ENCODE results near the gene INHBE.

Gene INHBE

GRCh38 chr12:57455374-57456144 is 452 bp downstream of the INHBE start:
- Histone ChIP-seq H3K9ac (ENCODE audit: low read length) (no peak overlapping the region), H3K36me3 (ENCODE audit: control insufficient read depth, insufficient read depth, low read length, severe bottlenecking) (no peaks in the 10 kb centered on the region), H3K4me3 (ENCODE audit: low read length) (no peak overlapping the region), H3K27me3 (replicated peaks; ENCODE audit: control insufficient read depth, insufficient read depth, low read length) (peaks cover under 1% of the 10 kb centered on the region), H3K9me3 (ENCODE audit: control insufficient read depth, low read length) (no peaks in the 10 kb centered on the region), H3K4me1 (ENCODE audit: control insufficient read depth, insufficient read depth, low read length) (peaks cover 25% of the 10 kb centered on the region)
- DNase-seq (ENCODE audit: low read depth) = no peak

GRCh38 chr12:57456145-57456700 is 1.1 kb downstream of the INHBE start:
- no peaks in the 10 kb centered on the region for H3K9me3 ChIP-seq (ENCODE audit: control insufficient read depth, low read length)
- H3K4me1 ChIP-seq (ENCODE audit: control insufficient read depth, insufficient read depth, low read length) = peaks cover 26% of the 10 kb centered on the region
- H3K36me3 ChIP-seq (ENCODE audit: control insufficient read depth, insufficient read depth, low read length, severe bottlenecking) = no peaks in the 10 kb centered on the region
- no peak overlapping the region for H3K9ac ChIP-seq (ENCODE audit: low read length)
- H3K27me3 ChIP-seq (replicated peaks; ENCODE audit: control insufficient read depth, insufficient read depth, low read length) = peaks cover 7% of the 10 kb centered on the region
- peak; percentile 48 for DNase-seq (ENCODE audit: low read depth)
- H3K4me3 ChIP-seq (ENCODE audit: low read length) = no peak overlapping the region

- Histone ChIP-seq H3K27me3 (replicated peaks; ENCODE audit: control insufficient read depth, insufficient read depth, low read length) (peaks cover 8% of the 10 kb centered on the region), H3K9ac (ENCODE audit: low read length) (no peak overlapping the region), H3K4me1 (ENCODE audit: control insufficient read depth, insufficient read depth, low read length) (peaks cover 25% of the 10 kb centered on the region), H3K36me3 (ENCODE audit: control insufficient read depth, insufficient read depth, low read length, severe bottlenecking) (no peaks in the 10 kb centered on the region), H3K4me3 (ENCODE audit: low read length) (no peak overlapping the region), H3K9me3 (ENCODE audit: control insufficient read depth, low read length) (no peaks in the 10 kb centered on the region)
- no peak for DNase-seq (ENCODE audit: low read depth)
Observed at GRCh38 chr12:57456737-57457490, 1.8 kb downstream of the INHBE start.

GRCh38 chr12:57458665-57459054 is 3.6 kb downstream of the INHBE start:
- peaks cover 25% of the 10 kb centered on the region for H3K4me1 ChIP-seq (ENCODE audit: control insufficient read depth, insufficient read depth, low read length)
- H3K4me3 ChIP-seq (ENCODE audit: low read length) = peak overlapping the region; percentile 85
- H3K9ac ChIP-seq (ENCODE audit: low read length) = peak overlapping the region; percentile 84

GRCh38 chr12:57459055-57459749 is 4.1 kb downstream of the INHBE start:
- no peaks in the 10 kb centered on the region for H3K36me3 ChIP-seq (ENCODE audit: control insufficient read depth, insufficient read depth, low read length, severe bottlenecking)
- peaks cover 17% of the 10 kb centered on the region for H3K27me3 ChIP-seq (replicated peaks; ENCODE audit: control insufficient read depth, insufficient read depth, low read length)
- H3K4me1 ChIP-seq (ENCODE audit: control insufficient read depth, insufficient read depth, low read length) = peaks cover 25% of the 10 kb centered on the region
- peak; percentile 99 for DNase-seq (ENCODE audit: low read depth)
- H3K4me3 ChIP-seq (ENCODE audit: low read length) = peak overlapping the region; percentile 85
- peak overlapping the region; percentile 84 for H3K9ac ChIP-seq (ENCODE audit: low read length)
- H3K9me3 ChIP-seq (ENCODE audit: control insufficient read depth, low read length) = no peaks in the 10 kb centered on the region

More at GRCh38 chr12:57458665-57459054, 3.6 kb downstream of the INHBE start:
- H3K36me3 ChIP-seq (ENCODE audit: control insufficient read depth, insufficient read depth, low read length, severe bottlenecking) = no peaks in the 10 kb centered on the region
- DNase-seq (ENCODE audit: low read depth) = no peak
- H3K9me3 ChIP-seq (ENCODE audit: control insufficient read depth, low read length) = no peaks in the 10 kb centered on the region
- H3K27me3 ChIP-seq (replicated peaks; ENCODE audit: control insufficient read depth, insufficient read depth, low read length) = peaks cover 12% of the 10 kb centered on the region

- Histone ChIP-seq H3K9me3 (ENCODE audit: control insufficient read depth, low read length) (no peaks in the 10 kb centered on the region), H3K27me3 (replicated peaks; ENCODE audit: control insufficient read depth, insufficient read depth, low read length) (peaks cover 20% of the 10 kb centered on the region), H3K4me3 (ENCODE audit: low read length) (peak within 1 kb of the TSS; percentile 85), H3K36me3 (ENCODE audit: control insufficient read depth, insufficient read depth, low read length, severe bottlenecking) (no peaks in the 10 kb centered on the region), H3K9ac (ENCODE audit: low read length) (peak within 1 kb of the TSS; percentile 84), H3K4me1 (ENCODE audit: control insufficient read depth, insufficient read depth, low read length) (peaks cover 19% of the 10 kb centered on the region)
- peak; percentile 74 for DNase-seq (ENCODE audit: low read depth)
Observed at GRCh38 chr12:57459750-57460467, 4.8 kb downstream of the INHBE start, which contains the start of gene GLI1. GLI1 (plus strand) TSS chr12:57459785; CDS start chr12:57463692, 3,907 bp downstream.

- Histone ChIP-seq H3K9me3 (ENCODE audit: control insufficient read depth, low read length) (no peaks in the 10 kb centered on the region), H3K4me3 (ENCODE audit: low read length) (no peak overlapping the region), H3K27me3 (replicated peaks; ENCODE audit: control insufficient read depth, insufficient read depth, low read length) (peaks cover 26% of the 10 kb centered on the region), H3K36me3 (ENCODE audit: control insufficient read depth, insufficient read depth, low read length, severe bottlenecking) (no peaks in the 10 kb centered on the region), H3K4me1 (ENCODE audit: control insufficient read depth, insufficient read depth, low read length) (peaks cover 14% of the 10 kb centered on the region), H3K9ac (ENCODE audit: low read length) (no peak overlapping the region)
- DNase-seq (ENCODE audit: low read depth) = no peak
Observed at GRCh38 chr12:57460468-57460784, 5.3 kb downstream of the INHBE start.

GRCh38 chr12:57460841-57461275 is 5.8 kb downstream of the INHBE start:
- H3K36me3 ChIP-seq (ENCODE audit: control insufficient read depth, insufficient read depth, low read length, severe bottlenecking) = no peaks in the 10 kb centered on the region
- DNase-seq (ENCODE audit: low read depth) = peak; percentile 31

GRCh38 chr12:57461276-57461916 is 6.3 kb downstream of the INHBE start:
- H3K27me3 ChIP-seq (replicated peaks; ENCODE audit: control insufficient read depth, insufficient read depth, low read length) = peaks cover 35% of the 10 kb centered on the region
- peak; percentile 84 for DNase-seq (ENCODE audit: low read depth)
- H3K9ac ChIP-seq (ENCODE audit: low read length) = peak overlapping the region; percentile 64
- peak overlapping the region; percentile 81 for H3K4me3 ChIP-seq (ENCODE audit: low read length)
- H3K4me1 ChIP-seq (ENCODE audit: control insufficient read depth, insufficient read depth, low read length) = peaks cover 14% of the 10 kb centered on the region
- no peaks in the 10 kb centered on the region for H3K36me3 ChIP-seq (ENCODE audit: control insufficient read depth, insufficient read depth, low read length, severe bottlenecking)
- peaks cover 2% of the 10 kb centered on the region for H3K9me3 ChIP-seq (ENCODE audit: control insufficient read depth, low read length)

More at GRCh38 chr12:57460841-57461275, 5.8 kb downstream of the INHBE start:
- Histone ChIP-seq H3K4me1 (ENCODE audit: control insufficient read depth, insufficient read depth, low read length) (peaks cover 14% of the 10 kb centered on the region), H3K4me3 (ENCODE audit: low read length) (peak overlapping the region; percentile 33), H3K9ac (ENCODE audit: low read length) (no peak overlapping the region), H3K27me3 (replicated peaks; ENCODE audit: control insufficient read depth, insufficient read depth, low read length) (peaks cover 30% of the 10 kb centered on the region), H3K9me3 (ENCODE audit: control insufficient read depth, low read length) (peaks cover 2% of the 10 kb centered on the region)

GRCh38 chr12:57461917-57462250 is 6.8 kb downstream of the INHBE start:
- H3K9me3 ChIP-seq (ENCODE audit: control insufficient read depth, low read length) = peaks cover 2% of the 10 kb centered on the region
- DNase-seq (ENCODE audit: low read depth) = peak; percentile 47
- H3K9ac ChIP-seq (ENCODE audit: low read length) = peak overlapping the region; percentile 64
- H3K4me1 ChIP-seq (ENCODE audit: control insufficient read depth, insufficient read depth, low read length) = peaks cover 14% of the 10 kb centered on the region
- no peaks in the 10 kb centered on the region for H3K36me3 ChIP-seq (ENCODE audit: control insufficient read depth, insufficient read depth, low read length, severe bottlenecking)
- H3K4me3 ChIP-seq (ENCODE audit: low read length) = peak overlapping the region; percentile 81
- peaks cover 36% of the 10 kb centered on the region for H3K27me3 ChIP-seq (replicated peaks; ENCODE audit: control insufficient read depth, insufficient read depth, low read length)
